ENCODE data around the gene NFAT5. TPM values are rescaled to one million over a fixed set of nuclear protein-coding genes. Genes with fewer than 3 reads are reported as not detected.

NFAT5 gene
- total and polyA plus RNA-seq, 2 donors from 2014 or later: 1.9 to 83.7 TPM

DNA sequence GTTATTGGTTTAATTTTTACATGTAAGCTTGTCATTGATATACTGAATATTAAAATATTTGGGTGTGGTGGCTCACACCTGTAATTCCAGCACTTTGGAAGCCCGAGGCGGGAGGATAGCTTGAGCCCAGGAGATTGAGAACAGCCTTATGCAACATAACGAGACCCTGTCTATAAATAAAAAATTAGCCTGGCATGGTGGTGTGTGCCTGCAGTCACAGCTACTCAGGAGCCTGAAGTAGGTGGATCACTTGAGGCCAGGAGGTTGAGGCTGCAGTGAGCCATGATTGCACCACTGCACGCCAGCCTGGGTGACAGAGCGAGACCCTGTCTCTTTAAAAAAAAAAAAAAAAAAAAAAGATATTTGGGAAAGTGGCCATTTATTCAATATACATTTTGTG is 32.3 kb downstream of the NFAT5 start:
- Histone ChIP-seq H3K4me3 (ENCODE audit: low read length in 3 of 3) (no peak overlapping the region), H3K9me3 (ENCODE audit: control insufficient read depth in 2 of 3, insufficient read depth in 1 of 3, low read length in 3 of 3) (no peaks in the 10 kb centered on the region), H3K36me3 (ENCODE audit: control insufficient read depth in 2 of 3, insufficient read depth in 3 of 3, low read length in 3 of 3) (no peaks in the 10 kb centered on the region), H3K27me3 (ENCODE audit: control insufficient read depth, insufficient read depth, low read length) (no peaks in the 10 kb centered on the region), H3K27ac (ENCODE audit: low read depth in 2 of 2, low read length in 2 of 2) (no peak overlapping the region), H3K4me1 (ENCODE audit: control insufficient read depth in 2 of 3, insufficient read depth in 2 of 3, low read depth in 1 of 3, low read length in 3 of 3) (peaks cover 2 to 10% (median 7%) of the 10 kb centered on the region in 3 donors), H3K9ac (ENCODE audit: low read length in 3 of 3) (no peak overlapping the region)
- no peak for FAIRE-seq
- intact Hi-C loops (cut with DNase I): no loop called here
- TF ChIP-seq, protein P1, sequence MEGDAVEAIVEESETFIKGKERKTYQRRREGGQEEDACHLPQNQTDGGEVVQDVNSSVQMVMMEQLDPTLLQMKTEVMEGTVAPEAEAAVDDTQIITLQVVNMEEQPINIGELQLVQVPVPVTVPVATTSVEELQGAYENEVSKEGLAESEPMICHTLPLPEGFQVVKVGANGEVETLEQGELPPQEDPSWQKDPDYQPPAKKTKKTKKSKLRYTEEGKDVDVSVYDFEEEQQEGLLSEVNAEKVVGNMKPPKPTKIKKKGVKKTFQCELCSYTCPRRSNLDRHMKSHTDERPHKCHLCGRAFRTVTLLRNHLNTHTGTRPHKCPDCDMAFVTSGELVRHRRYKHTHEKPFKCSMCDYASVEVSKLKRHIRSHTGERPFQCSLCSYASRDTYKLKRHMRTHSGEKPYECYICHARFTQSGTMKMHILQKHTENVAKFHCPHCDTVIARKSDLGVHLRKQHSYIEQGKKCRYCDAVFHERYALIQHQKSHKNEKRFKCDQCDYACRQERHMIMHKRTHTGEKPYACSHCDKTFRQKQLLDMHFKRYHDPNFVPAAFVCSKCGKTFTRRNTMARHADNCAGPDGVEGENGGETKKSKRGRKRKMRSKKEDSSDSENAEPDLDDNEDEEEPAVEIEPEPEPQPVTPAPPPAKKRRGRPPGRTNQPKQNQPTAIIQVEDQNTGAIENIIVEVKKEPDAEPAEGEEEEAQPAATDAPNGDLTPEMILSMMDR (IDR thresholded peaks at IDR 0.05; ENCODE audit: borderline replicate concordance, extremely low read depth, insufficient read depth): no peak
- no peak for DNase-seq

DNA sequence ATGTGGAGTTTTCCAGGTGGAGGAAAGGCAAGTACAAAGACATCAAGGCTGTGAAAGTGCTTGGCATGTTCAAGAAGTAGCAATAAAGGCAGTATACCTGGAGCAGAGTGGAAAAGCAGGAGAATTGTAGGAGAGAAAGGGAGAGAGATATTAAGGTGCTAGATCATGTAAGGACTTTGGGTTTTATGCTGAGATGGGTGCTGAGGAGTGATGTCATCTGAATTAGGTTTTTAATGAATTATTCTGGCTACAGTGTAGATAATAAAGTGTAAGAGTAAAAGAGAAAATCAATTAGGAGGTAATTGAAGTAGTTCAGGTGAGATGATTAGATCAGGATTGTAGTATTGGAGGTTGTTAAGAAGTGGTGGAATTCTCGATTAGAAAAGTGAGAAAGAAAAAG is 34.0 kb downstream of the NFAT5 start:
- TF ChIP-seq, protein P1 (IDR thresholded peaks at IDR 0.05; ENCODE audit: borderline replicate concordance, extremely low read depth, insufficient read depth): no peak
- Histone ChIP-seq H3K4me1 (ENCODE audit: control insufficient read depth in 2 of 3, insufficient read depth in 2 of 3, low read depth in 1 of 3, low read length in 3 of 3) (peaks cover 0 to 9% (median 7%) of the 10 kb centered on the region in 3 donors), H3K27ac (ENCODE audit: low read depth in 2 of 2, low read length in 2 of 2) (no peak overlapping the region), H3K27me3 (ENCODE audit: control insufficient read depth, insufficient read depth, low read length) (no peaks in the 10 kb centered on the region), H3K9ac (ENCODE audit: low read length in 3 of 3) (no peak overlapping the region), H3K36me3 (ENCODE audit: control insufficient read depth in 2 of 3, insufficient read depth in 3 of 3, low read length in 3 of 3) (no peaks in the 10 kb centered on the region), H3K4me3 (ENCODE audit: low read length in 3 of 3) (no peak overlapping the region), H3K9me3 (ENCODE audit: control insufficient read depth in 2 of 3, insufficient read depth in 1 of 3, low read length in 3 of 3) (no peaks in the 10 kb centered on the region)
- intact Hi-C loops (cut with DNase I): no loop called here
- DNase-seq: no peak
- FAIRE-seq: no peak

GRCh38 chr16:69600202-69600601 is 34.4 kb downstream of the NFAT5 start:
- Histone ChIP-seq H3K27me3 (ENCODE audit: control insufficient read depth, insufficient read depth, low read length) (no peaks in the 10 kb centered on the region), H3K4me3 (ENCODE audit: low read length in 3 of 3) (no peak overlapping the region), H3K27ac (ENCODE audit: low read depth in 2 of 2, low read length in 2 of 2) (no peak overlapping the region), H3K36me3 (ENCODE audit: control insufficient read depth in 2 of 3, insufficient read depth in 3 of 3, low read length in 3 of 3) (no peaks in the 10 kb centered on the region), H3K9ac (ENCODE audit: low read length in 3 of 3) (no peak overlapping the region), H3K4me1 (ENCODE audit: control insufficient read depth in 2 of 3, insufficient read depth in 2 of 3, low read depth in 1 of 3, low read length in 3 of 3) (peaks cover 0 to 8% (median 7%) of the 10 kb centered on the region in 3 donors), H3K9me3 (ENCODE audit: control insufficient read depth in 2 of 3, insufficient read depth in 1 of 3, low read length in 3 of 3) (no peaks in the 10 kb centered on the region)
- FAIRE-seq (no peak), DNase-seq (no peak)
- intact Hi-C loops (cut with DNase I): no loop called here
- TF ChIP-seq, protein P1 (IDR thresholded peaks at IDR 0.05; ENCODE audit: borderline replicate concordance, extremely low read depth, insufficient read depth): no peak

DNA sequence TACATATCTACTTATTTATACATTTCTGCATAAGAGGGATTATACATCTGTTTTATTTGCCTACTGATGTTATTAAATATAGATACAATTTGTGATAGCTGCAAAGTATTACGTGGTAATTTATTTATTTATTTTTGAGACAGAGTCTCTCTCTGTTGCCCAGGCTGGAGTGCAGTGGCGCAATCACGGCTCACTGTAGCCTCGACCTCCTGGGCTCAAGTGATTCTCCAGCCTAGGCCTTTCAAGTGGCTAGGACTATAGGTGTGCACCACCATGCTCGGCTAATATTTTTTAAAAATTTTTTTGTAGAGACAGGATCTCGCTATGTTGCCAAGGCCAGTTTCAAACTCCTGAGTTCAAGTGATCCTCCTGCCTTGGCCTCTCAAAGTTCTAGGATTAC is 35.5 kb downstream of the NFAT5 start:
- DNase-seq (no peak), FAIRE-seq (no peak)
- intact Hi-C loops (cut with DNase I): no loop called here
- H3K9ac ChIP-seq (ENCODE audit: low read length in 3 of 3): no peak overlapping the region
- TF ChIP-seq, protein P1 (IDR thresholded peaks at IDR 0.05; ENCODE audit: borderline replicate concordance, extremely low read depth, insufficient read depth): no peak
- no peaks in the 10 kb centered on the region for H3K36me3 ChIP-seq (ENCODE audit: control insufficient read depth in 2 of 3, insufficient read depth in 3 of 3, low read length in 3 of 3)
- no peaks in the 10 kb centered on the region for H3K27me3 ChIP-seq (ENCODE audit: control insufficient read depth, insufficient read depth, low read length)
- H3K27ac ChIP-seq (ENCODE audit: low read depth in 2 of 2, low read length in 2 of 2): no peak overlapping the region
- H3K4me3 ChIP-seq (ENCODE audit: low read length in 3 of 3): no peak overlapping the region
- peaks cover 0 to 5% (median 4%) of the 10 kb centered on the region in 3 donors for H3K4me1 ChIP-seq (ENCODE audit: control insufficient read depth in 2 of 3, insufficient read depth in 2 of 3, low read depth in 1 of 3, low read length in 3 of 3)
- no peaks in the 10 kb centered on the region for H3K9me3 ChIP-seq (ENCODE audit: control insufficient read depth in 2 of 3, insufficient read depth in 1 of 3, low read length in 3 of 3)

Measured in kidney (tissue), 14 donors.